GM18519 (cell line): Measurements from ENCODE around the gene BOC.

Source experiments
- ATAC-seq: cut with Tn5 transposase; IDR thresholded peaks from one replicate; pipeline ENCODE4 v1.9.1; 2021; ENCODE audit warnings: mild to moderate bottlenecking, moderate library complexity; ENCODE audit not compliant: unreplicated experiment, low FRiP score

Gene BOC

GRCh38 chr3:113223475-113224281 is 12.3 kb downstream of the BOC start:
- no peak for ATAC-seq

- ATAC-seq: no peak
Observed at GRCh38 chr3:113225286-113225685, 13.9 kb downstream of the BOC start.

GRCh38 chr3:113226491-113226890 is 15.1 kb downstream of the BOC start:
- ATAC-seq: no peak

- no peak for ATAC-seq
Observed at GRCh38 chr3:113227146-113227545, 15.8 kb downstream of the BOC start.

- no peak for ATAC-seq
Observed at GRCh38 chr3:113228498-113229286, 17.3 kb downstream of the BOC start.

GRCh38 chr3:113231391-113231790 is 20.0 kb downstream of the BOC start:
- no peak for ATAC-seq

GRCh38 chr3:113231827-113232253 is 20.5 kb downstream of the BOC start:
- ATAC-seq: no peak

- no peak for ATAC-seq
Observed at GRCh38 chr3:113232342-113232741, 21.0 kb downstream of the BOC start.

GRCh38 chr3:113233497-113233896 is 22.1 kb downstream of the BOC start:
- ATAC-seq: no peak

- ATAC-seq: no peak
Observed at GRCh38 chr3:113234028-113234427, 22.7 kb downstream of the BOC start.

GRCh38 chr3:113234688-113235260 is 23.4 kb downstream of the BOC start:
- no peak for ATAC-seq

GRCh38 chr3:113238503-113238902 is 27.1 kb downstream of the BOC start:
- no peak for ATAC-seq

- no peak for ATAC-seq
Observed at GRCh38 chr3:113240841-113241240, 29.5 kb downstream of the BOC start.

- ATAC-seq: no peak
Observed at GRCh38 chr3:113241292-113242095, 30.1 kb downstream of the BOC start.

- ATAC-seq: no peak
Observed at GRCh38 chr3:113242096-113242581, 30.8 kb downstream of the BOC start.

GRCh38 chr3:113243071-113243470 is 31.7 kb downstream of the BOC start:
- no peak for ATAC-seq

GRCh38 chr3:113243846-113244245 is 32.5 kb downstream of the BOC start:
- no peak for ATAC-seq

GRCh38 chr3:113245761-113246161 is 34.4 kb downstream of the BOC start:
- no peak for ATAC-seq

- no peak for ATAC-seq
Observed at GRCh38 chr3:113247068-113247467, 35.7 kb downstream of the BOC start.

GRCh38 chr3:113247675-113248458 is 36.5 kb downstream of the BOC start:
- ATAC-seq: no peak
